Naive B cell (primary cell): ENCODE measurements around the gene MYEF2. TPM values are rescaled to one million over a fixed set of nuclear protein-coding genes. Genes with fewer than 3 reads are reported as not detected.

Source experiments
- ATAC-seq, 2 donors: fragments of 150-1000 bp; cut with Tn5 transposase; 2 replicates each; pipeline ENCODE4 v1.10.0; 2021; ENCODE audit warnings: low read depth in 2 of 2, mild to moderate bottlenecking in 2 of 2, moderate library complexity in 2 of 2
- DNase-seq: peaks from one replicate; pipeline ENCODE4 v3.0.0; 2022
- H3K27ac Mint-ChIP-seq, 6 donors: one replicate each; pipeline ENCODE4 v1.8.0; 2020 to 2022; ENCODE audit warnings: mild to moderate bottlenecking in 6 of 6, mixed read lengths in 6 of 6, moderate library complexity in 5 of 6, inconsistent platforms in 2 of 6
- H3K27me3 Mint-ChIP-seq, 3 donors: one replicate each; pipeline ENCODE4 v1.8.0; 2021 to 2022; ENCODE audit warnings: mixed read lengths in 3 of 3, mild to moderate bottlenecking in 1 of 3
- H3K36me3 Mint-ChIP-seq, 2 donors: one replicate each; pipeline ENCODE4 v1.8.0; 2020 to 2022; ENCODE audit warnings: mixed read lengths in 2 of 2, inconsistent platforms in 1 of 2, mild to moderate bottlenecking in 1 of 2
- H3K4me1 Mint-ChIP-seq, 3 donors: one replicate each; pipeline ENCODE4 v1.8.0; 2020 to 2022; ENCODE audit warnings: mixed read lengths in 3 of 3, inconsistent platforms in 1 of 3, mild to moderate bottlenecking in 1 of 3, moderate library complexity in 1 of 3
- H3K4me3 Mint-ChIP-seq, 8 donors: one replicate each; pipeline ENCODE4 v1.8.0; 2020 to 2022; ENCODE audit warnings: mild to moderate bottlenecking in 8 of 8, mixed read lengths in 8 of 8, moderate library complexity in 8 of 8, inconsistent platforms in 2 of 8
- H3K9me3 Mint-ChIP-seq, 7 donors: one replicate each; pipeline ENCODE4 v1.8.0; 2020 to 2022; ENCODE audit warnings: mixed read lengths in 7 of 7, mild to moderate bottlenecking in 5 of 7, inconsistent platforms in 2 of 7, moderate library complexity in 1 of 7
- polyA plus RNA-seq, 6 donors: library from polyadenylated mRNA; unstranded; fragments of 300-500 nt; fragmentation: Illumina TruSeq; gene quantifications; one replicate each; pipeline ENCODE4 v1.2.3, GENCODE V29; 2021; ENCODE audit warnings: low read depth in 6 of 6

Gene MYEF2
- polyA plus RNA-seq, 6 donors from 2014 or later: 1.1 to 6.7 (median 3.6) TPM

DNA sequence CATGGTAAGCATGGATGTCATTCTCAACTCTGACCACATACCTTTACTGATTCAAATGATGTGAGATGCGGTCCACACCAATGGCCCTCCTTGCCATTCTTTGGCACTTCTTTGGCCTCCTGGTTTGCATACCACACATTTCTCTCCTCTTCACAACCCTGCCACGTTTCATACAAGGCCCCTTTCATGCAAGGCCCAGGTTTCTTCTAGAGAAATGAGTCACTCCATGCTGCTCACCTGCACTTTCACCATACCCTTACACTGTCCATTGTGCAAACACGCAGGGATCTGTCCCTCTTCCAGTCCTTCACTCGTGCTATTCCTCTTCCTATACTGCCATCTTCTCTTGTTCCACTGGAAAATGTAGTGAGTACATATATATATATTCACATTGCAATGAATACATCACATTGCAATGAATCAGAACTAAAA is 81.7 kb downstream of the MYEF2 start:
- Mint-ChIP-seq H3K36me3 (no peaks in the 10 kb centered on the region), H3K4me3 (no peak overlapping the region)
- ATAC-seq: no peak

DNA sequence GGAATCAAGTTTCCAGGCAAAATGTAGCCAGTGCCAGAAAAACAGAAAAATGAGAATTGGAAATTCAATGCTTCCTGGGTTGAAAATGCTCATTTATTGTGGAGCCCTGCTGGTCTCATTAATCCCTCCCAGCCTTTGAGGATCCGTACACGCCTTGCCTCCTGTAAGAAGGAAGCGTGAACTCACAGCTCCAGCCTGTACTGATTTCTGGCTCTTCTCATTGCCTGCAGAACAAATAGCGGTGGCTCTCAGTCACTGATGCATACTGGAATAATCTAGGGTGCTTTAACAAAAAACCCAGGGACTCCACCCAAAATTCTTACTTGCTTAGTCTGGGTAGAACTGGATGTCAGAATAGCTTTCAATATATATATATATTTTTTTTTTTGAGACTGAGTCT is 86.6 kb downstream of the MYEF2 start:
- no peak overlapping the region for H3K4me3 Mint-ChIP-seq
- no peak for ATAC-seq

More for the DNA sequence above, 81.7 kb downstream of the MYEF2 start:
- Mint-ChIP-seq H3K27ac (no peak overlapping the region), H3K9me3 (peaks cover 0 to 3% (median 0%) of the 10 kb centered on the region in 7 donors), H3K4me1 (no peaks in the 10 kb centered on the region), H3K27me3 (peaks cover 0 to 14% (median 9%) of the 10 kb centered on the region in 3 donors)
- no peak for DNase-seq

DNA sequence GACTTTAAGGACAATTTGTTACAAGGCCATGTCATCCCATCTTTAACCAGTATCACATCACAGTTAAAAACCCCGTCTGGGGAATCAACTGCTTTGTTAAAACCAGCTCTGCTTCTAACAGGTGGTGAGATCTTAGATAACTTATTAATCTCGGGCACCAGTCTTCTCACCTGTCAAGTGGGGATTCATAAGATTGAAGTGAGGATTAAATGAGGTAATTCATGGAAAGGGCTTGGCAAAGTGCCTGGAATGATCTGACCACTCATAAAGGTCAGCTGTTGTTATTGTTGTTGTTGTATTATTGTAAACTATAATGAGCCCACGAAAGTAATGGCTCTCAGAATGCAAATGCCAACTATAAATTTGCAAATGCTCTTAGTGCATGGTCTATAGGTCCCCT is 87.4 kb downstream of the MYEF2 start:
- H3K27me3 Mint-ChIP-seq: peaks cover 0 to 27% (median 9%) of the 10 kb centered on the region in 3 donors
- H3K4me3 Mint-ChIP-seq: no peak overlapping the region
- no peak for ATAC-seq
- H3K9me3 Mint-ChIP-seq: peaks cover 0 to 3% (median 0%) of the 10 kb centered on the region in 7 donors
- DNase-seq: no peak
- H3K36me3 Mint-ChIP-seq: no peaks in the 10 kb centered on the region
- no peak overlapping the region for H3K27ac Mint-ChIP-seq
- H3K4me1 Mint-ChIP-seq: no peaks in the 10 kb centered on the region

More for the DNA sequence above, 86.6 kb downstream of the MYEF2 start:
- Mint-ChIP-seq H3K27me3 (peaks cover 0 to 28% (median 9%) of the 10 kb centered on the region in 3 donors), H3K36me3 (no peaks in the 10 kb centered on the region), H3K27ac (no peak overlapping the region), H3K4me1 (no peaks in the 10 kb centered on the region), H3K9me3 (peaks cover 0 to 3% (median 0%) of the 10 kb centered on the region in 7 donors)
- no peak for DNase-seq

DNA sequence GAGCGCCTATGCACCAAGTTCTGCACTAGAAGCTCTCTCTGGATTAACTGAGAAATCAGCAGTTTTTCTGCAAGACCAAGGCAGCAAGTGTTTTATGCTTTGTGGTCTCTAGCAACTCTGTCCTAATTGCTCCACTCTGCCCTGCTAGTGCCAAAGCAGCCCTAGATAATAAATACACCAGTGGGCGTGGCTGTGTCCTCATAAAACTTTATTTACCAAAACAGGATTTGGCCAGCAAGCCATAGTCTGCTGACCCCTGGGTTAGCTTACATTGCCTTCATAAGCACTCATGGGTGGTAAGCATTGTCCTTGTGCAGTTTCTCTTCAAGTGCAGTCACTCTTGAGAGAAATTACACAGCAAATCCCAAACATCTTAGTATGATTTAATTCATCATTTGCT is 88.0 kb downstream of the MYEF2 start:
- Mint-ChIP-seq H3K4me1 (no peaks in the 10 kb centered on the region), H3K36me3 (no peaks in the 10 kb centered on the region), H3K27ac (no peak overlapping the region), H3K4me3 (no peak overlapping the region), H3K27me3 (peaks cover 0 to 22% (median 9%) of the 10 kb centered on the region in 3 donors), H3K9me3 (peaks cover 0 to 2% (median 0%) of the 10 kb centered on the region in 7 donors)
- DNase-seq: no peak
- ATAC-seq: no peak

DNA sequence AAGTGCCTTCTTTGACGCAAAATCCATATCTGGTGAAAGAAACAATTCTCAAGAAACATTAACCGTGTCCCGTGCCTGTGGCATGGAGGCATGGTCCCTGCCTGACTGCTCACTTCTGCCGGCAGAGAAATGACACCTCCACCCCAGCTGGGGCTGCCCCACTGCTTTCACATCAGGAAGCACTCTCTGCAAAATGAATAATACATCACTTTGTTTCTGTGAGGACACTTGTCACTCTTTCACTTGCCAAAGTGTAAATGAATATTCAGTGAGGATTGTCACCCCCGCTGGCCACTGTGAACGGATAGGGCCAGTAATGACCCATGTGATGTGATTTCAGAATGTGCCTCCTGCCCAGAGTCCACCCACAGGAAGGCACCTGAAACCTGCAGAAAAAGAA is 88.4 kb downstream of the MYEF2 start:
- no peaks in the 10 kb centered on the region for H3K36me3 Mint-ChIP-seq
- H3K4me1 Mint-ChIP-seq: no peaks in the 10 kb centered on the region
- no peak overlapping the region for H3K27ac Mint-ChIP-seq
- H3K9me3 Mint-ChIP-seq: no peaks in the 10 kb centered on the region
- DNase-seq: no peak
- peaks cover 0 to 19% (median 9%) of the 10 kb centered on the region in 3 donors for H3K27me3 Mint-ChIP-seq
- no peak for ATAC-seq
- H3K4me3 Mint-ChIP-seq: no peak overlapping the region

DNA sequence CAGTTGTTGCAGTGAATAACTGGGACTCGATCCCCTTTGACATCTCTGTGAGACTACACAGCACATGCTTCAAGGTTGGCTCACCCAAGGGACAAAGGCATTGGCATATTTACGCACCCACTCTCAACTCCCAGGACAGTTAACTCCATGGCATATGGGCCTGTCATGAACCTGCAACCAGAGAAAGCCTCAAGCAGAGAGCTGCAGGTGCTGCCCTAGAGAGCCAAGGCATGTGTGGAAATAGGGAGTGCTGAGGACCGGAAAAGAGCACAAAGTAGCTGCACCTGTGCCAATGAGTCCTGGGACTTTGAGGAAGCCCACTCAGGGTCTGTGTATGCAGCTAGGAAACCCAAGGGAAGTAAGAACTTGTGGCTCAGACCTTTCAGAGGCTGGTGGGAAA is 90.3 kb downstream of the MYEF2 start:
- H3K4me1 Mint-ChIP-seq: no peaks in the 10 kb centered on the region
- H3K4me3 Mint-ChIP-seq: no peak overlapping the region
- H3K27me3 Mint-ChIP-seq: peaks cover 0 to 15% (median 9%) of the 10 kb centered on the region in 3 donors
- H3K9me3 Mint-ChIP-seq: no peaks in the 10 kb centered on the region
- ATAC-seq: no peak
- no peaks in the 10 kb centered on the region for H3K36me3 Mint-ChIP-seq
- H3K27ac Mint-ChIP-seq: no peak overlapping the region
- no peak for DNase-seq

DNA sequence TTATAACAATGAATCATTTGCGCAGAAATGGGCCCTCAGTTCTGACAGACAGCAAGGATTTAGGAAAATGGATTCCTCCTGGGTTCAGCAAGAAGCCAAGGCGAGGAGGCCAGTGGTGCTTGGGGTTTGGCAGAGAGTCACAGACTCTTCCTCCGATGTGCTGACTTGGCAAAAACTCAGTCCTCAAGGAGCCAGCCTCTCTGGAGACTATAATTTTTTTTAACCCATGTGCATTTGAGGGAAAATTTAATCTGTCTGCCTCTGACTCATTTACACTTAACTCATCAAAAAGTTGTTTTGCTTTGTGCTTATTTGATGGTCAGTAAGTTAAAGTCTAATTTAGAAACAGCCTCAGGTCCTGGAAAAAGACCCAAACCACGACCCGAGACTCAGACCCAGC is 91.5 kb downstream of the MYEF2 start:
- peaks cover 0 to 24% (median 9%) of the 10 kb centered on the region in 3 donors for H3K27me3 Mint-ChIP-seq
- DNase-seq (no peak), ATAC-seq (no peak)
- H3K4me1 Mint-ChIP-seq: no peaks in the 10 kb centered on the region
- no peak overlapping the region for H3K4me3 Mint-ChIP-seq
- peaks cover 0 to 5% (median 0%) of the 10 kb centered on the region in 7 donors for H3K9me3 Mint-ChIP-seq
- no peak overlapping the region for H3K27ac Mint-ChIP-seq
- H3K36me3 Mint-ChIP-seq: no peaks in the 10 kb centered on the region

DNA sequence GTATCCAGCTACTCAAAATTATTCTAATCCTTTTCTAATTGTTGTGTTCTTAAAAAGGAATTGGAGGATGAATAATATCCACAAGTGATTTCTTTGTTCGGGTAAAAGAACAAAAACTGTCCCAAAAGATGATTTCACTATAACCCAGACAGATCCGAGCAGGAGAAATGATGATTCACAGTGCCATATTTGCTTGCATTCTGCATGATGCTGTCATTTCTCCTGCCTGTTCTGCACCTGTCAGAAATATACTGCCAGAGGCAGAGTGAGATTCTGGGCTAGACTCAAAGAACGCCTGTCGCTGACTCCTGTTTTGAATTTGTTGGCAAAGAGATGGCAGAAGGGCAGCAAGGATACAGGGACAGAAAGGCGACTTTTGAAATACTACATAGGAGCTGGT is 92.0 kb downstream of the MYEF2 start:
- H3K9me3 Mint-ChIP-seq: peaks cover 0 to 5% (median 0%) of the 10 kb centered on the region in 7 donors
- no peaks in the 10 kb centered on the region for H3K4me1 Mint-ChIP-seq
- DNase-seq (no peak), ATAC-seq (no peak)
- H3K27ac Mint-ChIP-seq: no peak overlapping the region
- peaks cover 0 to 24% (median 9%) of the 10 kb centered on the region in 3 donors for H3K27me3 Mint-ChIP-seq
- H3K36me3 Mint-ChIP-seq: no peaks in the 10 kb centered on the region
- no peak overlapping the region for H3K4me3 Mint-ChIP-seq

DNA sequence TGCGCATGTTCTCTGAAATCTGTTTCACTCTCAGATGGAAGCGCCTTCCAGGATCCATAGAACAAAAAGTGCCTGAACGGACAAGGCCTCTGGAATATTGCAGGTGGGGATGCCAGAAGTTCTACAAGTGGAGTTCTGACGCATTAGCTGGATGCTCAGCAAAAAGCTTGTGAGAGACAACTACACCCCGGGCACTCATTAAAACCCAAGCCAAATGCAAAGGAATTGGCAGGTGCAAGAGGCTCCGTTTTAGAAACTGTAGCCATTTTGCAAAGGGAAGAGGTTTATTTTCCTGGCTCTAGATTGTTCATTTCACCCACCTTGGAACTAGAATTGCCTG is 92.5 kb downstream of the MYEF2 start:
- H3K4me3 Mint-ChIP-seq: no peak overlapping the region
- H3K27ac Mint-ChIP-seq: no peak overlapping the region
- H3K36me3 Mint-ChIP-seq: no peaks in the 10 kb centered on the region
- ATAC-seq (no peak), DNase-seq (no peak)
- no peaks in the 10 kb centered on the region for H3K4me1 Mint-ChIP-seq
- peaks cover 0 to 5% (median 0%) of the 10 kb centered on the region in 7 donors for H3K9me3 Mint-ChIP-seq
- H3K27me3 Mint-ChIP-seq: peaks cover 0 to 25% (median 9%) of the 10 kb centered on the region in 3 donors

DNA sequence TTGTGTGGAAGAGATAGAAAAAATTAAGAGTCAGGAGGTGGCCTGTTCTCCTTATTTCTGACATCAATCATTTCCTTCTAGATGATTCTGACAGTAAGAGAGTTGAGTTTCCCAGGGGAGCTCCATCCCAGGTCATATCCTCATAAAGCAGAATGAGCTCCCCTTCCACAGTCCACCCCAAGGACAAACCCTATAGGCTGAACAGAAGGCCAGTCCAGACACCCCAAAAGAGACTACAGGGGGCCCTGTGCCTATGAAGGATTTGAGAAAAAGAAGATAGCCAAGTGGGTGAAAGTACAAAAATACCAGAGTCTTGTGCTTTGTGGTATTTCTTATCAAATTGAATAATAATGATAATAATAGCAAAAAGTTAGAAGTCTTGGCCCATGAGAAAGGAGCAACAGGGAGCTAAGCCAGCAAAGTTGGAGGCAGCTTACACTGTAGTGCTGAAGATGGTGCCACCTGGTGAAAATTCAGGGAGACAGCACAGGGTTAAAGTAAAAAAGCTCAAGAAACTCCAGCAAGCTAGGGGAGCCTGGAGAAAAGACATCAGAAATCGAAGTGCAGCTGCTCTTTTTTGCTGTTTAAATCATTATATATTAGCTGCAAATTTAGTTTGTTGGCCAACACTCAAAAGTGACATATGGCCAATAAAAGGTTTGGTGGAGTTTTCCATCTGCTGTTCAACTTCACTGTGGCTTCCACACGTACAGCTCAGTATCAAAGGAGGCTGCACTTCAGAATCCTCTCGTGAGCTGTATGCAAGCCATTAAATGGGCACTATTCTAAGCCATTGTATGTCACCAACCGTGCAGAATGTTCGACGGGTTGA is 93.1 kb downstream of the MYEF2 start:
- Mint-ChIP-seq H3K4me3 (no peak overlapping the region), H3K27ac (no peak overlapping the region), H3K9me3 (peaks cover 0 to 5% (median 0%) of the 10 kb centered on the region in 7 donors), H3K27me3 (peaks cover 0 to 23% (median 5%) of the 10 kb centered on the region in 3 donors), H3K36me3 (no peaks in the 10 kb centered on the region), H3K4me1 (no peaks in the 10 kb centered on the region)
- ATAC-seq (no peak), DNase-seq (no peak)

Other genes with a start within 250 kb of the MYEF2 start
- not detected for gene SLC24A5, start 57.3 kb downstream of the MYEF2 start, polyA plus RNA-seq
- gene CTXN2, start 13.4 kb upstream of the MYEF2 start, polyA plus RNA-seq: not detected
- not detected for gene SLC12A1, start 28.0 kb upstream of the MYEF2 start, polyA plus RNA-seq
- gene DUT, start 153.1 kb upstream of the MYEF2 start, polyA plus RNA-seq: 100 to 1,000 TPM; 106 to 117 (median 112) TPM